Measurements from ENCODE around the gene ACTR5. TPM values are rescaled to one million over a fixed set of nuclear protein-coding genes. Genes with fewer than 3 reads are reported as not detected.

ACTR5 gene
- total RNA-seq, 1 experiment from 2014 or later: 18.3 TPM

GRCh38 chr20:38815446-38815845 is 67.2 kb downstream of the ACTR5 start:
- intact Hi-C loops (cut with micrococcal nuclease): no loop called here
- H3K36me3 ChIP-seq (ENCODE audit: low read depth, low read length): no peaks in the 10 kb centered on the region

GRCh38 chr20:38818113-38819065 is 70.1 kb downstream of the ACTR5 start:
- CTCF ChIA-PET: no interaction called here
- Histone ChIP-seq H3K4me1 (ENCODE audit: insufficient read depth, low read length) (no peaks in the 10 kb centered on the region), H3K4me3 (ENCODE audit: low read length) (no peak overlapping the region), H3K9me3 (ENCODE audit: low read length) (no peaks in the 10 kb centered on the region), H3K36me3 (ENCODE audit: low read depth, low read length) (no peaks in the 10 kb centered on the region), H3F3A (ENCODE audit: low read length, unreplicated experiment) (no peaks in the 10 kb centered on the region), H3K79me2 (ENCODE audit: low read length) (no peaks in the 10 kb centered on the region), H2AFZ (ENCODE audit: low read length) (no peak overlapping the region), H3K9me2 (replicated peaks; ENCODE audit: low read length) (no peaks in the 10 kb centered on the region), H4K20me1 (ENCODE audit: low read length) (no peaks in the 10 kb centered on the region), H3K27me3 (ENCODE audit: low read length) (peaks cover 62% of the 10 kb centered on the region), H3K9ac (ENCODE audit: low read length) (no peak overlapping the region), H3K27ac (ENCODE audit: low read length) (no peak overlapping the region), H3K4me2 (ENCODE audit: low read length) (no peak overlapping the region)
- intact Hi-C loops (cut with micrococcal nuclease): no loop called here
- DNase-seq (no peak), ATAC-seq (no peak)
- TF ChIP-seq EZH2phosphoT487 (IDR thresholded peaks at IDR 0.05; ENCODE audit: borderline replicate concordance, low read length) (no peak), EZH2 (IDR thresholded peaks at IDR 0.05; ENCODE audit: low read length, unreplicated experiment) (no peak), CTCF (conservative IDR thresholded peaks at IDR 0.05; ENCODE audit: low read depth, low read length) (no peak)
- POLR2A ChIA-PET (ENCODE audit: unreplicated experiment): no interaction called here
- no TSS peak for BruUV-seq (replicated peaks)

More at GRCh38 chr20:38815446-38815845, 67.2 kb downstream of the ACTR5 start:
- H3K9ac ChIP-seq (ENCODE audit: low read length): no peak overlapping the region
- no peaks in the 10 kb centered on the region for H3K4me1 ChIP-seq (ENCODE audit: insufficient read depth, low read length)
- peaks cover 71% of the 10 kb centered on the region for H3K27me3 ChIP-seq (ENCODE audit: low read length)
- no peaks in the 10 kb centered on the region for H3F3A ChIP-seq (ENCODE audit: low read length, unreplicated experiment)
- ChIA-PET CTCF (no interaction called here), POLR2A (ENCODE audit: unreplicated experiment) (no interaction called here)
- no peak overlapping the region for H3K4me2 ChIP-seq (ENCODE audit: low read length)
- no peaks in the 10 kb centered on the region for H3K79me2 ChIP-seq (ENCODE audit: low read length)
- no peaks in the 10 kb centered on the region for H4K20me1 ChIP-seq (ENCODE audit: low read length)
- ATAC-seq (no peak), DNase-seq (no peak)
- no peak overlapping the region for H3K27ac ChIP-seq (ENCODE audit: low read length)
- H3K4me3 ChIP-seq (ENCODE audit: low read length): no peak overlapping the region
- H3K9me2 ChIP-seq (replicated peaks; ENCODE audit: low read length): no peaks in the 10 kb centered on the region
- H2AFZ ChIP-seq (ENCODE audit: low read length): no peak overlapping the region
- no peak for TF ChIP-seq EZH2phosphoT487 (IDR thresholded peaks at IDR 0.05; ENCODE audit: borderline replicate concordance, low read length)
- no peak for TF ChIP-seq CTCF (conservative IDR thresholded peaks at IDR 0.05; ENCODE audit: low read depth, low read length)
- no peak for TF ChIP-seq EZH2 (IDR thresholded peaks at IDR 0.05; ENCODE audit: low read length, unreplicated experiment)
- no TSS peak for BruUV-seq (replicated peaks)
- H3K9me3 ChIP-seq (ENCODE audit: low read length): no peaks in the 10 kb centered on the region

Other genes starting within 250 kb of the ACTR5 start
- gene ADIG, start 167.3 kb upstream of the ACTR5 start, total RNA-seq (2014; rRNA removed): not detected in 2 replicates
- gene ARHGAP40, start 146.7 kb upstream of the ACTR5 start, total RNA-seq (2014; rRNA removed): not detected in 2 replicates
- not detected in 2 replicates for gene SLC32A1, start 24.0 kb upstream of the ACTR5 start, total RNA-seq (2014; rRNA removed)
- gene PPP1R16B, start 57.2 kb downstream of the ACTR5 start, total RNA-seq (2014; rRNA removed): 0.04 and 0.12 TPM in 2 replicates
- 69.6 and 81.4 TPM in 2 replicates for gene FAM83D, start 178.0 kb downstream of the ACTR5 start, total RNA-seq (2014; rRNA removed)
- 10.1 and 12.0 TPM in 2 replicates for gene DHX35, start 213.9 kb downstream of the ACTR5 start, total RNA-seq (2014; rRNA removed)